Measurements from ENCODE around the gene SRSF8.
"Not testable (repeated sequence)": the region's sequence is repeated elsewhere in the genome, so short reads cannot be mapped to it uniquely, and the experiment has no call there.

Gene SRSF8

GRCh38 chr11:95104856-95105255 lies 38.1 kb downstream of the SRSF8 start:
- TF ChIP-seq MYC (IDR thresholded peaks at IDR 0.05; ENCODE audit: low read depth, low read length) (no peak), MAX (IDR thresholded peaks at IDR 0.05; ENCODE audit: low read depth, low read length) (no peak), POLR2A (IDR thresholded peaks at IDR 0.05; ENCODE audit: extremely low read depth, insufficient read length) (no peak), CTCF (IDR thresholded peaks at IDR 0.05; ENCODE audit: low read depth, low read length) (no peak)

GRCh38 chr11:95108159-95108611 lies 41.5 kb downstream of the SRSF8 start:
- H3K4me3 ChIP-seq (ENCODE audit: low read depth, low read length): no peak overlapping the region
- DNase-seq (ENCODE audit: low read depth): no peak
- TF ChIP-seq MAX (IDR thresholded peaks at IDR 0.05; ENCODE audit: low read depth, low read length) (no peak), CTCF (IDR thresholded peaks at IDR 0.05; ENCODE audit: low read depth, low read length) (no peak), MYC (IDR thresholded peaks at IDR 0.05; ENCODE audit: low read depth, low read length) (no peak), POLR2A (IDR thresholded peaks at IDR 0.05; ENCODE audit: extremely low read depth, insufficient read length) (no peak)

More at GRCh38 chr11:95104856-95105255, 38.1 kb downstream of the SRSF8 start:
- no peak overlapping the region for H3K4me3 ChIP-seq (ENCODE audit: low read depth, low read length)
- DNase-seq (ENCODE audit: low read depth): no peak

- no peak overlapping the region for H3K4me3 ChIP-seq (ENCODE audit: low read depth, low read length)
- DNase-seq (ENCODE audit: low read depth): peak; percentile 24
- TF ChIP-seq POLR2A (IDR thresholded peaks at IDR 0.05; ENCODE audit: extremely low read depth, insufficient read length) (no peak), MYC (IDR thresholded peaks at IDR 0.05; ENCODE audit: low read depth, low read length) (no peak), MAX (IDR thresholded peaks at IDR 0.05; ENCODE audit: low read depth, low read length) (no peak), CTCF (IDR thresholded peaks at IDR 0.05; ENCODE audit: low read depth, low read length) (no peak)
Observed at GRCh38 chr11:95108671-95109551, 42.2 kb downstream of the SRSF8 start.

GRCh38 chr11:95111471-95111870 lies 44.8 kb downstream of the SRSF8 start:
- H3K4me3 ChIP-seq (ENCODE audit: low read depth, low read length); DNase-seq (ENCODE audit: low read depth): not testable (repeated sequence)

- no peak overlapping the region for H3K4me3 ChIP-seq (ENCODE audit: low read depth, low read length)
- no peak for TF ChIP-seq MAX (IDR thresholded peaks at IDR 0.05; ENCODE audit: low read depth, low read length)
- no peak for TF ChIP-seq MYC (IDR thresholded peaks at IDR 0.05; ENCODE audit: low read depth, low read length)
- TF ChIP-seq CTCF (IDR thresholded peaks at IDR 0.05; ENCODE audit: low read depth, low read length): no peak
- no peak for TF ChIP-seq POLR2A (IDR thresholded peaks at IDR 0.05; ENCODE audit: extremely low read depth, insufficient read length)
- DNase-seq (ENCODE audit: low read depth): no peak
Observed at GRCh38 chr11:95111923-95112540, 45.3 kb downstream of the SRSF8 start.

- DNase-seq (ENCODE audit: low read depth): no peak
- H3K4me3 ChIP-seq (ENCODE audit: low read depth, low read length): no peak overlapping the region
- TF ChIP-seq MAX (IDR thresholded peaks at IDR 0.05; ENCODE audit: low read depth, low read length): no peak
Observed at GRCh38 chr11:95115597-95115996, 48.9 kb downstream of the SRSF8 start.
